Mesenchymal stem cell (in vitro differentiated cells and primary cell): Measurements from ENCODE around the gene EMX1.

ENCODE experiments used
- DNase-seq: peaks from one replicate; pipeline ENCODE4 v3.0.0-alpha.2; 2013
- H2AFZ ChIP-seq: one replicate; pipeline ENCODE4 v1.6.1; 2013; ENCODE audit warnings: low read depth, mild to moderate bottlenecking, control low read depth, inconsistent platforms, low read length, moderate library complexity
- H2AK5ac ChIP-seq: 2 replicates; pipeline ENCODE4 v1.6.1; 2013; ENCODE audit warnings: low read length, moderate library complexity, mild to moderate bottlenecking, inconsistent platforms; ENCODE audit not compliant: severe bottlenecking
- H2BK120ac ChIP-seq: one replicate; pipeline ENCODE4 v1.6.1; 2013; ENCODE audit warnings: low read depth, mild to moderate bottlenecking, inconsistent platforms, low read length, moderate library complexity
- H2BK12ac ChIP-seq, 2 experiments: one replicate each; pipeline ENCODE4 v1.6.1; 2013; ENCODE audit warnings: inconsistent platforms in 2 of 2, low read length in 2 of 2, mild to moderate bottlenecking in 2 of 2, moderate library complexity in 2 of 2, control low read depth in 1 of 2
- H2BK15ac ChIP-seq: one replicate; pipeline ENCODE4 v1.6.1; 2013; ENCODE audit warnings: mild to moderate bottlenecking, low read depth, inconsistent platforms; ENCODE audit not compliant: poor library complexity, severe bottlenecking
- H2BK5ac ChIP-seq: 2 replicates; pipeline ENCODE4 v1.6.1; 2013; ENCODE audit warnings: low read depth, mild to moderate bottlenecking, low read length, control low read depth, inconsistent platforms; ENCODE audit not compliant: poor library complexity, severe bottlenecking
- H3K14ac ChIP-seq, 2 experiments: one replicate each; pipeline ENCODE4 v1.6.1; 2013; ENCODE audit warnings: inconsistent platforms in 2 of 2, low read length in 2 of 2, control low read depth in 1 of 2, mild to moderate bottlenecking in 1 of 2, moderate library complexity in 1 of 2
- H3K18ac ChIP-seq, 2 experiments: one replicate each; pipeline ENCODE4 v1.6.1; 2013; ENCODE audit warnings: inconsistent platforms in 2 of 2, low read length in 2 of 2, control low read depth in 1 of 2, low read depth in 1 of 2, mild to moderate bottlenecking in 1 of 2
- H3K23ac ChIP-seq, 2 experiments: one replicate each; pipeline ENCODE4 v1.6.1; 2013; ENCODE audit warnings: inconsistent platforms in 2 of 2, low read length in 2 of 2, mild to moderate bottlenecking in 2 of 2, moderate library complexity in 2 of 2, control low read depth in 1 of 2
- H3K27ac ChIP-seq: 2 replicates; pipeline ENCODE4 v1.5.1; 2013; ENCODE audit warnings: mild to moderate bottlenecking, moderate library complexity, low read length, control low read depth, inconsistent platforms; ENCODE audit not compliant: poor library complexity, severe bottlenecking
- H3K27me3 ChIP-seq, 2 experiments: 2 replicates each; pipeline versions ENCODE4 v1.6.1 to v1.7.0; 2013; ENCODE audit warnings: low read length in 2 of 2, mild to moderate bottlenecking in 2 of 2, moderate library complexity in 2 of 2, control low read depth in 1 of 2, inconsistent platforms in 1 of 2; ENCODE audit not compliant: control insufficient read depth in 1 of 2, insufficient read depth in 1 of 2
- H3K36me3 ChIP-seq, 2 experiments: 2 replicates each; pipeline versions ENCODE4 v1.6.1 to v1.7.0; 2013; ENCODE audit warnings: low read length in 2 of 2, control low read depth in 1 of 2, inconsistent platforms in 1 of 2, low read depth in 1 of 2, mild to moderate bottlenecking in 1 of 2; ENCODE audit not compliant: insufficient read depth in 2 of 2, control insufficient read depth in 1 of 2
- H3K4ac ChIP-seq, 2 experiments: one replicate each; pipeline ENCODE4 v1.6.1; 2013; ENCODE audit warnings: inconsistent platforms in 2 of 2, low read length in 2 of 2, mild to moderate bottlenecking in 2 of 2, moderate library complexity in 2 of 2, control low read depth in 1 of 2, low read depth in 1 of 2
- H3K4me1 ChIP-seq: 2 replicates; pipeline ENCODE4 v1.6.1; 2013; ENCODE audit warnings: low read depth, low read length, control low read depth; ENCODE audit not compliant: control insufficient read depth, insufficient read depth
- H3K4me2 ChIP-seq: 2 replicates; pipeline ENCODE4 v1.6.1; 2013; ENCODE audit warnings: low read length, mild to moderate bottlenecking, inconsistent platforms; ENCODE audit not compliant: poor library complexity, severe bottlenecking
- H3K4me3 ChIP-seq, 2 experiments: 2 replicates each; pipeline versions ENCODE4 v1.5.1 to v1.7.0; 2013; ENCODE audit warnings: low read length in 2 of 2, mild to moderate bottlenecking in 2 of 2, control low read depth in 1 of 2, low read depth in 1 of 2; ENCODE audit not compliant: insufficient read depth in 1 of 2
- H3K79me1 ChIP-seq: replicated peaks from 2 replicates; pipeline ENCODE4 v1.6.1; 2013; ENCODE audit warnings: mild to moderate bottlenecking, control low read depth, low read length, inconsistent platforms; ENCODE audit not compliant: poor library complexity, severe bottlenecking
- H3K9ac ChIP-seq: 2 replicates; pipeline ENCODE4 v1.7.0; 2013; ENCODE audit warnings: mild to moderate bottlenecking, low read length, moderate library complexity
- H3K9me3 ChIP-seq: 2 replicates; pipeline ENCODE4 v1.7.0; 2013; ENCODE audit warnings: mild to moderate bottlenecking, low read length; ENCODE audit not compliant: control insufficient read depth
- H4K8ac ChIP-seq: one replicate; pipeline ENCODE4 v1.6.1; 2013; ENCODE audit warnings: inconsistent platforms, mild to moderate bottlenecking, low read length, moderate library complexity
- H4K91ac ChIP-seq: one replicate; pipeline ENCODE4 v1.6.1; 2013; ENCODE audit warnings: mild to moderate bottlenecking, low read length, inconsistent platforms
- WGBS: methylation state at CpG from one replicate; pipeline ENCODE4 v1.1.7; 2013; ENCODE audit warnings: mixed read lengths; 5-methylcytosine and 5-hydroxymethylcytosine counted together

The EMX1 gene

DNA sequence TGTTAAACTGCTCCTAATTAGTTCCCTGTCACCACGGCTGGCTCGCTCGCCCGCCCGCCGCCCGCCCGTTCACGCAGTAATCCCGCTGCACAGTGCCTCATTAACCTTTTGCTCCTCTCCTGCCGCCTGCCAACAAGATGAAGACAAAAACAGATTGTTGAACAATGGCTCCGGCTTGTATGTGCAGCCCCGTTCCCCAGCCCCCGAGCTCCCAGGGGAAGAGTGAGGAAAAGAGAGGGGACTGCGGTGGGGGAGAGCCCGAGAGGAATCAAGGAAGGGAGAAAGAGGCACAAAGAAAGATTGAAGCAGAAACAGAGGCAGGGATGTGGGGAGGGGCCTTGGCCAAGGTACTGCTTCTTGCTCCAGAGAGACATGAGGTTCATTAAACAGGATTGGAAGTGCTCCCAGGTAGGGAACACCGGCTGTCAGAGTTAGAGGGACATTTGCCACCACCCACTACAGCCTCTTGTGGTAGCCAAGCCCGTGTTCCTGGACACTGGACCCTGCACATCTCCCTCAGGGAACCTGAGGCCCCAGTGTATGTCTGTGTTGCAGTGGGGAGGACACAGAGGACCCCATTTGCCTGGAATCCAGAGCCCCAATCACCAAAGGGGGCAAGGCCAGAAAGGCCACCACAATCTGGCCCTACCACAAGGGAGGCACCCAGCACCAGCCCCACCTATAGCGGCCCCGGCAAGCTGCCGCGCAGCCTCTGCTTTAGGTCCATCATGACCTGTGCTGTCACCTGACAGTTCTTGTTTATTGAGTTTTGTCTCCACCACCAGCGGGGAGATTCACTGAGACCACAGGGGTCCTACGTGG, 38.1 kb downstream of the EMX1 start:
- Histone ChIP-seq H2BK5ac (no peak overlapping the region), H3K36me3 (peaks cover 0 to 26% of the 10 kb centered on the region in 2 experiments), H2BK120ac (no peak overlapping the region), H2BK12ac (no peak overlapping the region), H3K27me3 (no peaks in the 10 kb centered on the region), H3K23ac (no peak overlapping the region), H3K4me2 (no peak overlapping the region), H4K91ac (no peak overlapping the region), H3K14ac (no peak overlapping the region), H3K4ac (no peak overlapping the region), H3K4me1 (peaks cover 2% of the 10 kb centered on the region), H3K79me1 (no peaks in the 10 kb centered on the region), H2BK15ac (no peak overlapping the region), H3K27ac (no peak overlapping the region), H3K4me3 (no peak overlapping the region), H4K8ac (no peak overlapping the region), H3K9ac (no peak overlapping the region), H3K9me3 (no peaks in the 10 kb centered on the region), H3K18ac (no peak overlapping the region), H2AK5ac (no peak overlapping the region), H2AFZ (no peak overlapping the region)
- no peak for DNase-seq
- WGBS = 89% methylated on average over 24 of the region's 24 CpGs

DNA sequence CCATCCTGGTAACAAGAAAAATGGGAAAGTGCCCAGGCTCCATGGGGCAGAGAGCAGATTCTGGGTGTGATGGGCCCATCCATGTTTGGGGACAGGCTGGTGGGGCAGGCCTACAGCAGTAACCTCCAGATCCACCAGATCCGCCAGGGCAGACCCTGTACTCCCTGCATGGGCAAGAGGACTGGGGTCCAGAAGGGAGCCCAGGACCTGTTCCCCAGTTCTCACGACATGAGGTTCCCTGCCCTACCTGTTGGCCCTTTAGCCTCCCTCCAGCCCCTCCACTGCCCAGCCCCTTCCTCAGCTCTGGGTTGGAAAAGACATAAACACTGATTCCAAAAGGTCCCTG, 38.7 kb downstream of the EMX1 start:
- no peaks in the 10 kb centered on the region for H3K27me3 ChIP-seq
- no peak overlapping the region for H3K4ac ChIP-seq
- H3K9me3 ChIP-seq = no peaks in the 10 kb centered on the region
- no peak overlapping the region for H3K4me3 ChIP-seq
- peaks cover 2% of the 10 kb centered on the region for H3K4me1 ChIP-seq
- no peak overlapping the region for H3K27ac ChIP-seq
- no peak overlapping the region for H4K91ac ChIP-seq
- no peak overlapping the region for H3K4me2 ChIP-seq
- no peaks in the 10 kb centered on the region for H3K79me1 ChIP-seq
- H3K14ac ChIP-seq = no peak overlapping the region
- H3K18ac ChIP-seq = no peak overlapping the region
- no peak overlapping the region for H3K9ac ChIP-seq
- DNase-seq = no peak
- no peak overlapping the region for H4K8ac ChIP-seq
- no peak overlapping the region for H2BK15ac ChIP-seq
- H2BK12ac ChIP-seq = no peak overlapping the region
- 100% methylated on average over 2 of the region's 2 CpGs for WGBS
- no peak overlapping the region for H2BK120ac ChIP-seq
- H2AFZ ChIP-seq = no peak overlapping the region
- no peak overlapping the region for H3K23ac ChIP-seq
- peaks cover 0 to 32% of the 10 kb centered on the region in 2 experiments for H3K36me3 ChIP-seq
- no peak overlapping the region for H2AK5ac ChIP-seq
- H2BK5ac ChIP-seq = no peak overlapping the region

DNA sequence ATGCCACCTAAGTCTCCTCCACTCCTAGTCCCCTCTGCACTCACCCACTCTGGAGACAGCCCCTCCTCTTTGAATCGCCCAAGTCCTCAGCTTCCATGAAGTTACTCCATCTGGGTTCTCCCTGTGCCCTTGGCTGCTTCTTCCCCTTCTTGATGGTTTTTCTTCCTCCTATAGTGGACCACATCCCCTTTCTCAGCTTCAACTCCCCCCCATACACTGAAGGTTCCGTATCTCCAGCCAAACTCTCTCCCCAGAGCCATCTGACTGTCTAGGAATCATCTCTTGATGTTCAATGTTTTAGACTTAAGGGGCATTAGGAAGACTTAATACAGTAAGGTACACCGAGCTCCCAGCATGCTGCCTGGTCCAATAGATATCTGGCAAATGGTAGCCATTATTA, 39.6 kb downstream of the EMX1 start:
- no peak overlapping the region for H3K23ac ChIP-seq
- H3K27me3 ChIP-seq = no peaks in the 10 kb centered on the region
- no peak overlapping the region for H2AFZ ChIP-seq
- WGBS = 93% methylated on average over 2 of the region's 3 CpGs
- no peak overlapping the region for H2AK5ac ChIP-seq
- no peaks in the 10 kb centered on the region for H3K9me3 ChIP-seq
- H2BK15ac ChIP-seq = no peak overlapping the region
- H4K91ac ChIP-seq = no peak overlapping the region
- H3K4me3 ChIP-seq = no peak overlapping the region
- H2BK120ac ChIP-seq = no peak overlapping the region
- H4K8ac ChIP-seq = no peak overlapping the region
- no peak overlapping the region for H3K14ac ChIP-seq
- no peak overlapping the region for H3K4ac ChIP-seq
- H3K36me3 ChIP-seq = peaks cover 0 to 34% of the 10 kb centered on the region in 2 experiments
- no peaks in the 10 kb centered on the region for H3K79me1 ChIP-seq
- H2BK12ac ChIP-seq = no peak overlapping the region
- no peak overlapping the region for H3K4me2 ChIP-seq
- no peak overlapping the region for H3K27ac ChIP-seq
- no peak overlapping the region for H2BK5ac ChIP-seq
- H3K9ac ChIP-seq = no peak overlapping the region
- peaks cover 5% of the 10 kb centered on the region for H3K4me1 ChIP-seq
- no peak for DNase-seq
- H3K18ac ChIP-seq = no peak overlapping the region

DNA sequence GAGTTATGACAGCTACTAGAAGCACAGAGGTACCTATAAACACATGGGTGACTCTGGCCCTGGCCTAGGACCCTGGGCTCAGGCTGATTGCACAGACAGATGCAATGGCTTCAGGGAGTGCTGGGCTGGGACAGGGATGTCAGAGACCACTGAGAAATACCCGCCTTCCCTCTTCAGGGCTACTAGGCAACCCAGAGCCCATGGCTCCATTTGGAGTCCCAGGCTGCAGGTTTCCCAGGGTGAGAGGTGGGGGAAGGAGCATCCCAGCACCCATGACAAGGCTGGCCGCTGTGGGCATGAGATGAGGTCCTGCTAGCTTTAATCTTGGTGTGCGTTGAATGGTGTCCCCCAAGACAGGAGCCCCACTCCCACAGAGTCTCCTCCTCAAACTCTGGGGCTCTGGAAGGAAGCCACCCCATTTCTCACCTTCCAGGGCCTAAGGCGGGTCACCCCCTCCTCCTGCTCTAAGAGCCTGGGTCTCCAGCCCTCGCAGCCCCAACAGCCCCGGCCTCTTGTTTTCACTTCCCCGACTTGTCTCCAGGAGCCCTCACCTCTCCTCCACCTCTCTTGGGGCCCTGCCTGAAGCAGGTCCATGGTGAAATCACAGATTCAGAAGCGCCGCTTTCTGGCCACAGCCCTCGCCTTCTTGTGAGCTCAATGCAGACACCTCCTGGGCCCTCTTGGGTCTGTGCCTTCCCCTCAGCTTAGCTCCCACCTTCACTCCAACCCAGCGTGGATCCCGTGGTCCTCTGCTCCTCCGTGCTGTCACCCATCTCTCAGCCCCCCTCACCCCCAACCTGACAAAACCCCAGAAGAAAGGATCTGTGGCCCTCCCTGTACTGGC, 41.4 kb downstream of the EMX1 start:
- Histone ChIP-seq H4K8ac (no peak overlapping the region), H3K4me1 (peaks cover 17% of the 10 kb centered on the region), H3K4me2 (no peak overlapping the region), H3K9ac (no peak overlapping the region), H2BK120ac (no peak overlapping the region), H3K4ac (no peak overlapping the region), H3K23ac (no peak overlapping the region), H3K18ac (no peak overlapping the region), H3K4me3 (no peak overlapping the region), H2BK15ac (no peak overlapping the region), H4K91ac (no peak overlapping the region), H3K79me1 (no peaks in the 10 kb centered on the region), H3K36me3 (peaks cover 0 to 29% of the 10 kb centered on the region in 2 experiments), H3K14ac (no peak overlapping the region), H2AK5ac (no peak overlapping the region), H3K27ac (no peak overlapping the region), H2BK12ac (no peak overlapping the region), H3K9me3 (no peaks in the 10 kb centered on the region), H2BK5ac (no peak overlapping the region), H2AFZ (no peak overlapping the region), H3K27me3 (no peaks in the 10 kb centered on the region)
- no peak for DNase-seq
- 95% methylated on average over 13 of the region's 13 CpGs for WGBS
